Renal cortex interstitium (tissue), 11 donors: ENCODE measurements around the gene ZNF593. TPM values are rescaled to one million over a fixed set of nuclear protein-coding genes. Genes with fewer than 3 reads are reported as not detected.

Source experiments
- DNase-seq, 11 donors: peaks; one replicate each; pipeline ENCODE4 v3.0.0-alpha.2; 2013; ENCODE audit warnings: low read depth in 9 of 11, low spot score in 4 of 11; ENCODE audit errors: extremely low read depth in 1 of 11
- polyA plus RNA-seq, 3 donors: library from polyadenylated mRNA; unstranded; fragments of 120-200 nt; gene quantifications; one replicate each; pipeline ENCODE4 v1.2.1, GENCODE V29; 2013; ENCODE audit not compliant: insufficient read length in 3 of 3

The ZNF593 gene
- polyA plus RNA-seq, 3 donors = 14.5 to 18.7 (median 18.4) TPM

GRCh38 chr1:26132834-26133167 lies 36.9 kb upstream of the ZNF593 start:
- DNase-seq = no peak

GRCh38 chr1:26134466-26134865 lies 35.2 kb upstream of the ZNF593 start:
- no peak for DNase-seq

- no peak for DNase-seq
These were observed 30.6 kb upstream of the ZNF593 start for GRCh38 chr1:26138974-26139558.

GRCh38 chr1:26142159-26142558 lies 27.5 kb upstream of the ZNF593 start:
- no peak for DNase-seq

- DNase-seq = peak in 6 of 11 donors; percentile 65 to 79 (median 70)
These were observed 24.4 kb upstream of the ZNF593 start for GRCh38 chr1:26145041-26145959.

GRCh38 chr1:26145960-26146294 lies 23.8 kb upstream of the ZNF593 start:
- DNase-seq = no peak

GRCh38 chr1:26148887-26149286 lies 20.8 kb upstream of the ZNF593 start:
- DNase-seq = no peak

GRCh38 chr1:26153966-26154532 lies 15.7 kb upstream of the ZNF593 start:
- no peak for DNase-seq

- DNase-seq = no peak
These were observed 15.0 kb upstream of the ZNF593 start for GRCh38 chr1:26154750-26155149.

GRCh38 chr1:26155370-26156284 lies 14.1 kb upstream of the ZNF593 start:
- DNase-seq = no peak

GRCh38 chr1:26156285-26157038 lies 13.2 kb upstream of the ZNF593 start:
- DNase-seq = no peak

GRCh38 chr1:26158271-26158907 lies 11.3 kb upstream of the ZNF593 start:
- no peak for DNase-seq

GRCh38 chr1:26158908-26159742 lies 10.6 kb upstream of the ZNF593 start, which contains the start of gene FAM110D:
Gene FAM110D, plus strand, starts transcription at chr1:26159079. Its CDS starts 2,213 bp downstream, at chr1:26161292.
- no peak for DNase-seq

GRCh38 chr1:26159743-26160039 lies 10.0 kb upstream of the ZNF593 start:
- no peak for DNase-seq

- DNase-seq = no peak
These were observed 8.9 kb upstream of the ZNF593 start for GRCh38 chr1:26160527-26161414.

- DNase-seq = peak in 1 of 11 donors; percentile 58
These were observed 8.1 kb upstream of the ZNF593 start for GRCh38 chr1:26161415-26162219.
